SK-N-MC (cell line): ENCODE results near the gene TBX1.

Experiments
- EZH2 ChIP-seq: fragments of 200-600 bp; sonication (generic); IDR thresholded peaks from one replicate; pipeline ENCODE4 v1.6.1; 2017; ENCODE audit warnings: antibody characterized with exemption
- POLR2AphosphoS5 ChIP-seq: IDR thresholded peaks from 2 replicates; pipeline ENCODE4 v1.6.1; 2012; ENCODE audit warnings: mild to moderate bottlenecking, low read depth, low read length, borderline replicate concordance

- no peak for TF ChIP-seq POLR2AphosphoS5
- TF ChIP-seq EZH2, result no peak
Observed at GRCh38 chr22:19789828-19790227, 29.2 kb downstream of the TBX1 start.
